ENCODE results near the gene CUL4A. TPM values are rescaled to one million over a fixed set of nuclear protein-coding genes. Genes with fewer than 3 reads are reported as not detected.

Gene CUL4A
- total RNA-seq, 6 experiments from 2014 or later: 90.5 to 104 (median 97.0) TPM

GRCh38 chr13:113183450-113184129, 25.8 kb upstream of the CUL4A start:
- H3K27ac Mint-ChIP-seq: peak overlapping the region; percentile 43; the same call in 1 of the 2 replicates
- peaks cover 74% of the 10 kb centered on the region for H3K36me3 Mint-ChIP-seq (ENCODE audit: low read depth)
- H3K4me1 Mint-ChIP-seq (ENCODE audit: low read depth): peaks cover 82% of the 10 kb centered on the region

DNA sequence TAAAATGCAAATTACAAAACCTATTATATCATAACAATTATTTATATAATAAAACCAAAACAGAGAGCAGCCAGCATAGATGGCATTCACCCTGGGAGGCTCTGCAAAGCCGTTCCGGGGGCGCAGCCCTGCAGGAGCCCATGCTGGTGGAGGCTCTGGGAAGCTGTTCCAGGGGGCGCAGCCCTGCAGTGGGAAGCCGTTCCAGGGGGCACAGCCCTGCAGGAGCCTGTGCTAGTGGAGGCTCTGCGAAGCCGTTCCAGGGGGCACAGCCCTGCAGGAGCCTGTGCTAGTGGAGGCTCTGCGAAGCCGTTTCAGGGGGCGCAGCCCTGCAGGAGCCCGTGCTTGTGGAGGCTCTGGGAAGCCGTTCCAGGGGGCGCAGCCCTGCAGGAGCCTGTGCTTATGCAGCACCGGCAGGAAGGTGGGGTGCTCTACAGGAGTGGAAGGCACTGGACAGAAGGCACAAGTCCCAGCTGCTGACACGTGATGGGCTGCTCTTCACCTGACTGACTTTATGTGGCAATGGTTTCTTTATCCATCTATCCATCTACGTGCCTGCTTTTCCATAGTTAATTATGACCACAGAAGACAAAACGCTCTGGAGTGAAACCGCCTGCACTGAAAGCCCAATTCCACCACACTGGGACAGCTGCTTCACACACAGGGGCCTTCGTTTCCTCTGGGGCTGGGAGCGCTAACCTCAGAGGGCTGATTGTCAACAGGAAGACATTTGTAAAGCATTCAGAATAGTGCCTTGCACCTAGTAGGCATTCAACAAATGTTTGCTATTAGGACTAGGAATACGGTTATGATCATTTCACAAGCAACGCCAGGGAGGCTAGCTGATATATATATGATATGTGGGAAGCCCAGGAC, 24.6 kb upstream of the CUL4A start:
- Mint-ChIP-seq H3K27ac (peak overlapping the region; percentile 65), H3K36me3 (ENCODE audit: low read depth) (peaks cover 75% of the 10 kb centered on the region), H3K4me3 (no peak overlapping the region), H3K27me3 (ENCODE audit: insufficient read depth) (peaks cover 4% of the 10 kb centered on the region; the same call in 1 of the 2 replicates), H3K4me1 (ENCODE audit: low read depth) (peaks cover 79% of the 10 kb centered on the region), H3K9me3 (peaks cover 26% of the 10 kb centered on the region)
- DNase-seq: no peak
- TF ChIP-seq, protein P1, sequence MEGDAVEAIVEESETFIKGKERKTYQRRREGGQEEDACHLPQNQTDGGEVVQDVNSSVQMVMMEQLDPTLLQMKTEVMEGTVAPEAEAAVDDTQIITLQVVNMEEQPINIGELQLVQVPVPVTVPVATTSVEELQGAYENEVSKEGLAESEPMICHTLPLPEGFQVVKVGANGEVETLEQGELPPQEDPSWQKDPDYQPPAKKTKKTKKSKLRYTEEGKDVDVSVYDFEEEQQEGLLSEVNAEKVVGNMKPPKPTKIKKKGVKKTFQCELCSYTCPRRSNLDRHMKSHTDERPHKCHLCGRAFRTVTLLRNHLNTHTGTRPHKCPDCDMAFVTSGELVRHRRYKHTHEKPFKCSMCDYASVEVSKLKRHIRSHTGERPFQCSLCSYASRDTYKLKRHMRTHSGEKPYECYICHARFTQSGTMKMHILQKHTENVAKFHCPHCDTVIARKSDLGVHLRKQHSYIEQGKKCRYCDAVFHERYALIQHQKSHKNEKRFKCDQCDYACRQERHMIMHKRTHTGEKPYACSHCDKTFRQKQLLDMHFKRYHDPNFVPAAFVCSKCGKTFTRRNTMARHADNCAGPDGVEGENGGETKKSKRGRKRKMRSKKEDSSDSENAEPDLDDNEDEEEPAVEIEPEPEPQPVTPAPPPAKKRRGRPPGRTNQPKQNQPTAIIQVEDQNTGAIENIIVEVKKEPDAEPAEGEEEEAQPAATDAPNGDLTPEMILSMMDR (IDR thresholded peaks at IDR 0.05): no peak

More at GRCh38 chr13:113183450-113184129, 25.8 kb upstream of the CUL4A start:
- Mint-ChIP-seq H3K27me3 (ENCODE audit: insufficient read depth) (peaks cover 4% of the 10 kb centered on the region; the same call in 1 of the 2 replicates), H3K9me3 (peaks cover 16% of the 10 kb centered on the region), H3K4me3 (no peak overlapping the region)
- no peak for DNase-seq
- TF ChIP-seq, protein P1 (IDR thresholded peaks at IDR 0.05): no peak

GRCh38 chr13:113186061-113186900, 23.1 kb upstream of the CUL4A start:
- Mint-ChIP-seq H3K4me3 (peak overlapping the region; percentile 87), H3K4me1 (ENCODE audit: low read depth) (peaks cover 72% of the 10 kb centered on the region), H3K9me3 (peaks cover 26% of the 10 kb centered on the region), H3K36me3 (ENCODE audit: low read depth) (peaks cover 69% of the 10 kb centered on the region), H3K27ac (peak overlapping the region; percentile 100), H3K27me3 (ENCODE audit: insufficient read depth) (peaks cover 4% of the 10 kb centered on the region; the same call in 1 of the 2 replicates)
- no peak for DNase-seq
- TF ChIP-seq, protein P1 (IDR thresholded peaks at IDR 0.05): no peak

GRCh38 chr13:113187263-113187669, 22.1 kb upstream of the CUL4A start:
- Mint-ChIP-seq H3K36me3 (ENCODE audit: low read depth) (peaks cover 68% of the 10 kb centered on the region), H3K9me3 (peaks cover 26% of the 10 kb centered on the region), H3K4me3 (peak overlapping the region; percentile 87), H3K4me1 (ENCODE audit: low read depth) (peaks cover 64% of the 10 kb centered on the region), H3K27me3 (ENCODE audit: insufficient read depth) (peaks cover 4% of the 10 kb centered on the region), H3K27ac (peak overlapping the region; percentile 100)
- peak; percentile 100 for DNase-seq
- TF ChIP-seq, protein P1 (IDR thresholded peaks at IDR 0.05): peak; percentile 36

All from HFFc6 (cell line).